Gastrocnemius medialis (tissue), 4 donors: ENCODE data around the gene PTPN13.

Experiments
- POLR2A ChIP-seq, 2 donors: fragments of 450-650 bp; IDR thresholded peaks; one replicate each; pipeline ENCODE4 v1.6.1; 2017; ENCODE audit warnings: antibody characterized with exemption in 2 of 2, mild to moderate bottlenecking in 2 of 2, moderate library complexity in 2 of 2
- TF ChIP-seq, protein P1 (sequence below), 5 experiments: fragments of 450-650 bp in 3 of 5; fragments of 200-600 bp in 2 of 5; sonication (generic) in 2 of 5; IDR thresholded peaks in 4 of 5; conservative IDR thresholded peaks in 1 of 5; 1 replicate in 4 of 5; 2 replicates in 1 of 5; pipeline ENCODE4 v1.5.1; 2016 to 2019; ENCODE audit warnings: antibody characterized with exemption in 5 of 5, mild to moderate bottlenecking in 3 of 5, moderate library complexity in 3 of 5

- no peak for TF ChIP-seq POLR2A (IDR thresholded peaks at IDR 0.05)
- TF ChIP-seq, protein P1, sequence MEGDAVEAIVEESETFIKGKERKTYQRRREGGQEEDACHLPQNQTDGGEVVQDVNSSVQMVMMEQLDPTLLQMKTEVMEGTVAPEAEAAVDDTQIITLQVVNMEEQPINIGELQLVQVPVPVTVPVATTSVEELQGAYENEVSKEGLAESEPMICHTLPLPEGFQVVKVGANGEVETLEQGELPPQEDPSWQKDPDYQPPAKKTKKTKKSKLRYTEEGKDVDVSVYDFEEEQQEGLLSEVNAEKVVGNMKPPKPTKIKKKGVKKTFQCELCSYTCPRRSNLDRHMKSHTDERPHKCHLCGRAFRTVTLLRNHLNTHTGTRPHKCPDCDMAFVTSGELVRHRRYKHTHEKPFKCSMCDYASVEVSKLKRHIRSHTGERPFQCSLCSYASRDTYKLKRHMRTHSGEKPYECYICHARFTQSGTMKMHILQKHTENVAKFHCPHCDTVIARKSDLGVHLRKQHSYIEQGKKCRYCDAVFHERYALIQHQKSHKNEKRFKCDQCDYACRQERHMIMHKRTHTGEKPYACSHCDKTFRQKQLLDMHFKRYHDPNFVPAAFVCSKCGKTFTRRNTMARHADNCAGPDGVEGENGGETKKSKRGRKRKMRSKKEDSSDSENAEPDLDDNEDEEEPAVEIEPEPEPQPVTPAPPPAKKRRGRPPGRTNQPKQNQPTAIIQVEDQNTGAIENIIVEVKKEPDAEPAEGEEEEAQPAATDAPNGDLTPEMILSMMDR (IDR thresholded peaks at IDR 0.05 in 4 of 5, conservative IDR thresholded peaks at IDR 0.05 in 1 of 5): no peak
Measured at GRCh38 chr4:86569103-86569870, 24.8 kb upstream of the PTPN13 start.
